H1 (cell line): Measurements from ENCODE around the gene PEX26. TPM values are rescaled to one million over a fixed set of nuclear protein-coding genes. Genes with fewer than 3 reads are reported as not detected.
A peak's percentile ranks its signal among the peaks of the same experiment; 100 is the strongest.

Source experiments
- CTCF ChIA-PET: fragments of 300-600 bp; sonication (Branson Sonifier 250); formaldehyde crosslinking; loops from one replicate; lab custom pipeline; 2021; ENCODE audit not compliant: partially characterized antibody; lab: Charles Lee
- POLR2A ChIA-PET: fragments of 300-600 bp; sonication (Branson Sonifier 250); formaldehyde crosslinking; loops from one replicate; lab custom pipeline; 2021; ENCODE audit warnings: inconsistent platforms; ENCODE audit not compliant: partially characterized antibody; lab: Charles Lee
- DNase-seq, 2 experiments: peaks; one replicate each; pipeline versions ENCODE4 v3.0.0 to v3.0.0-alpha.2; 2010 to 2022; ENCODE audit warnings: low spot score in 2 of 2, low read depth in 1 of 2, mixed read lengths in 1 of 2
- FAIRE-seq: peaks from 2 replicates; lab custom pipeline; 2011; peaks lifted over from hg19 to GRCh38; lab: Jason Lieb, UNC
- H2AFZ ChIP-seq: 2 replicates; pipeline ENCODE4 v1.8.1; 2012; ENCODE audit warnings: low read length, inconsistent platforms
- H2AK5ac ChIP-seq: 2 replicates; pipeline ENCODE4 v1.6.1; 2013; ENCODE audit warnings: low read depth, low read length
- H2BK120ac ChIP-seq: replicated peaks from 2 replicates; pipeline ENCODE3; 2013; ENCODE audit warnings: low read depth, low read length, inconsistent platforms
- H2BK12ac ChIP-seq: 2 replicates; pipeline ENCODE4 v1.6.1; 2013; ENCODE audit warnings: low read depth, low read length
- H2BK15ac ChIP-seq: 2 replicates; pipeline ENCODE4 v1.6.1; 2013; ENCODE audit warnings: low read length
- H2BK20ac ChIP-seq: 2 replicates; pipeline ENCODE4 v1.6.1; 2013; ENCODE audit warnings: low read length
- H2BK5ac ChIP-seq: 2 replicates; pipeline ENCODE4 v1.6.1; 2013; ENCODE audit warnings: low read depth, low read length
- H3K14ac ChIP-seq: 2 replicates; pipeline ENCODE4 v1.6.1; 2013; ENCODE audit warnings: inconsistent platforms; ENCODE audit not compliant: insufficient read length
- H3K18ac ChIP-seq: 2 replicates; pipeline ENCODE4 v1.6.1; 2013; ENCODE audit warnings: low read length; ENCODE audit errors: extremely low read depth
- H3K23ac ChIP-seq: 2 replicates; pipeline ENCODE4 v1.6.1; 2013; ENCODE audit warnings: inconsistent platforms; ENCODE audit not compliant: insufficient read length
- H3K23me2 ChIP-seq: 2 replicates; pipeline ENCODE4 v1.6.1; 2013; ENCODE audit warnings: low read depth, low read length
- H3K27ac ChIP-seq: 2 replicates; pipeline ENCODE4 v1.6.1; 2011; ENCODE audit warnings: low read depth, low read length, inconsistent platforms
- H3K27me3 ChIP-seq, 4 experiments: replicated peaks in 1 of 4; 1 replicate in 1 of 4; 2 replicates in 3 of 4; pipeline versions ENCODE4 v1.6.1 to v1.8.1; 2011 to 2013; ENCODE audit warnings: low read length in 3 of 4, mild to moderate bottlenecking in 3 of 4, inconsistent platforms in 2 of 4, mixed read lengths in 2 of 4, moderate library complexity in 1 of 4; ENCODE audit not compliant: control insufficient read depth in 3 of 4, insufficient read depth in 3 of 4; ENCODE audit errors: extremely low read depth in 1 of 4
- H3K36me3 ChIP-seq, 4 experiments: 2 replicates each; pipeline versions ENCODE4 v1.6.1 to v1.8.1; 2011 to 2013; ENCODE audit warnings: mild to moderate bottlenecking in 4 of 4, low read length in 3 of 4, moderate library complexity in 2 of 4, control low read depth in 1 of 4, inconsistent platforms in 1 of 4; ENCODE audit not compliant: insufficient read depth in 4 of 4, control insufficient read depth in 2 of 4
- H3K4ac ChIP-seq: replicated peaks from 2 replicates; pipeline ENCODE3; 2013; ENCODE audit warnings: low read length, low read depth, mixed read lengths, inconsistent platforms; ENCODE audit not compliant: insufficient read length
- H3K4me1 ChIP-seq, 4 experiments: replicated peaks in 1 of 4; 1 replicate in 1 of 4; 2 replicates in 3 of 4; pipeline versions ENCODE4 v1.6.1 to v1.8.1; 2011 to 2013; ENCODE audit warnings: low read length in 3 of 4, inconsistent platforms in 2 of 4, mixed read lengths in 1 of 4; ENCODE audit not compliant: insufficient read depth in 4 of 4, control insufficient read depth in 3 of 4
- H3K4me2 ChIP-seq, 2 experiments: 2 replicates each; pipeline versions ENCODE4 v1.6.1 to v1.8.1; 2011 to 2013; ENCODE audit warnings: low read depth in 2 of 2, low read length in 2 of 2, control low read depth in 1 of 2, inconsistent platforms in 1 of 2, mild to moderate bottlenecking in 1 of 2; ENCODE audit not compliant: insufficient read depth in 1 of 2
- H3K4me3 ChIP-seq, 4 experiments: fragments of 200-600, 300-600 bp in 1 of 4; sonication (generic), shearing (Covaris generic), sonication (Bioruptor Twin) in 1 of 4; 2 replicates each; pipeline versions ENCODE4 v1.5.1 to v1.8.1; 2011 to 2016; ENCODE audit warnings: low read length in 4 of 4, low read depth in 3 of 4, control low read depth in 2 of 4, inconsistent platforms in 2 of 4, mild to moderate bottlenecking in 2 of 4, mixed read lengths in 1 of 4, moderate library complexity in 1 of 4; ENCODE audit not compliant: insufficient read depth in 2 of 4; ENCODE audit errors: extremely low read depth in 1 of 4
- H3K56ac ChIP-seq: replicated peaks from 2 replicates; pipeline ENCODE3; 2013; ENCODE audit warnings: low read depth, mild to moderate bottlenecking, mixed read lengths, low read length, inconsistent platforms; ENCODE audit not compliant: insufficient read length
- H3K79me1 ChIP-seq: 2 replicates; pipeline ENCODE4 v1.6.1; 2013; ENCODE audit warnings: low read depth, low read length, control low read depth
- H3K79me2 ChIP-seq, 2 experiments: 2 replicates each; pipeline versions ENCODE4 v1.6.1 to v1.8.1; 2012 to 2013; ENCODE audit warnings: low read length in 2 of 2, mild to moderate bottlenecking in 2 of 2, inconsistent platforms in 1 of 2; ENCODE audit not compliant: insufficient read depth in 2 of 2, control insufficient read depth in 1 of 2
- H3K9ac ChIP-seq, 4 experiments: replicated peaks in 1 of 4; 1 replicate in 1 of 4; 2 replicates in 3 of 4; pipeline versions ENCODE4 v1.6.1 to v1.8.1; 2011 to 2013; ENCODE audit warnings: low read depth in 3 of 4, low read length in 3 of 4, control low read depth in 2 of 4, mild to moderate bottlenecking in 2 of 4, moderate library complexity in 2 of 4, inconsistent platforms in 1 of 4; ENCODE audit errors: extremely low read depth in 1 of 4
- H3K9me3 ChIP-seq, 2 experiments: 2 replicates each; pipeline versions ENCODE4 v1.6.1 to v1.8.1; 2012 to 2013; ENCODE audit warnings: mild to moderate bottlenecking in 2 of 2, moderate library complexity in 2 of 2, control low read depth in 1 of 2, inconsistent platforms in 1 of 2, low read depth in 1 of 2, low read length in 1 of 2, mixed read lengths in 1 of 2; ENCODE audit not compliant: insufficient read depth in 2 of 2
- H4K20me1 ChIP-seq, 2 experiments: replicated peaks in 1 of 2; 2 replicates each; pipeline versions ENCODE3 to v1.8.1; 2011 to 2013; ENCODE audit warnings: inconsistent platforms in 2 of 2, low read length in 2 of 2, mild to moderate bottlenecking in 1 of 2; ENCODE audit not compliant: insufficient read depth in 2 of 2, control insufficient read depth in 1 of 2
- H4K5ac ChIP-seq: 2 replicates; pipeline ENCODE4 v1.6.1; 2013; ENCODE audit warnings: low read length, low read depth, mixed read lengths, inconsistent platforms; ENCODE audit not compliant: insufficient read length
- H4K8ac ChIP-seq: 2 replicates; pipeline ENCODE4 v1.8.0; 2013; ENCODE audit warnings: mild to moderate bottlenecking, moderate library complexity, low read length, inconsistent platforms; ENCODE audit not compliant: insufficient read depth; ENCODE audit errors: extremely low read depth
- H4K91ac ChIP-seq: replicated peaks from 2 replicates; pipeline ENCODE3; 2013; ENCODE audit warnings: low read length, mixed read lengths, inconsistent platforms; ENCODE audit not compliant: insufficient read length
- CHD2 ChIP-seq: IDR thresholded peaks from 2 replicates; pipeline ENCODE4 v1.6.1; 2012; ENCODE audit warnings: low read length, improper control_type of control experiment
- E2F6 ChIP-seq: IDR thresholded peaks from 2 replicates; pipeline ENCODE4 v1.6.1; 2012; ENCODE audit warnings: inconsistent platforms
- HDAC2 ChIP-seq, 2 experiments: fragments of 300-600 bp in 1 of 2; sonication (generic) in 1 of 2; IDR thresholded peaks; 2 replicates each; pipeline ENCODE4 v1.6.1; 2011 to 2012; ENCODE audit warnings: low read depth in 2 of 2, low read length in 2 of 2, mild to moderate bottlenecking in 2 of 2, moderate library complexity in 2 of 2, borderline replicate concordance in 1 of 2, inconsistent platforms in 1 of 2
- JUND ChIP-seq: IDR thresholded peaks from 2 replicates; pipeline ENCODE4 v1.6.1; 2011; ENCODE audit warnings: mild to moderate bottlenecking, improper control_type of control experiment, low read length
- POLR2AphosphoS5 ChIP-seq: IDR thresholded peaks from 2 replicates; pipeline ENCODE4 v1.6.1; 2011; ENCODE audit warnings: low read depth, low read length
- RBBP5 ChIP-seq: IDR thresholded peaks from 2 replicates; pipeline ENCODE4 v1.7.1; 2012; ENCODE audit warnings: low read depth, mild to moderate bottlenecking, inconsistent platforms, low read length, moderate library complexity, borderline replicate concordance
- RFX5 ChIP-seq: IDR thresholded peaks from 2 replicates; pipeline ENCODE4 v1.6.1; 2011; ENCODE audit warnings: low read depth, low read length, improper control_type of control experiment, borderline replicate concordance
- RNF2 ChIP-seq: fragments of 200-900, 300-1000 bp; sonication (generic); IDR thresholded peaks from 2 replicates; pipeline ENCODE4 v1.7.1; 2016; ENCODE audit warnings: borderline replicate concordance, low read depth, mild to moderate bottlenecking, antibody characterized with exemption, low read length; ENCODE audit not compliant: poor library complexity, severe bottlenecking; ENCODE audit errors: missing control alignments
- SIN3A ChIP-seq, 2 experiments: IDR thresholded peaks in 1 of 2; conservative IDR thresholded peaks in 1 of 2; 2 replicates each; pipeline ENCODE4 v1.6.1; 2011 to 2012; ENCODE audit warnings: low read length in 2 of 2, improper control_type of control experiment in 1 of 2, low read depth in 1 of 2, mild to moderate bottlenecking in 1 of 2
- TCF12 ChIP-seq: IDR thresholded peaks from 2 replicates; pipeline ENCODE4 v1.6.1; 2011; ENCODE audit warnings: low read depth, mild to moderate bottlenecking, low read length
- ZNF274 ChIP-seq: IDR thresholded peaks from 2 replicates; pipeline ENCODE4 v1.7.0; 2012; ENCODE audit warnings: low read length, borderline replicate concordance; ENCODE audit errors: extremely low read depth
- WGBS, 2 experiments: shearing (Covaris generic) in 1 of 2; methylation state at CpG; one replicate each; pipeline versions ENCODE4 v1.1.6 to v1.1.7; 2013 to 2015; ENCODE audit warnings: low lambda C conversion rate in 2 of 2, mixed read lengths in 2 of 2, inconsistent platforms in 1 of 2, low coverage in 1 of 2, missing lambda C conversion rate in 1 of 2; ENCODE audit not compliant: insufficient replicate concordance in 2 of 2, insufficient coverage in 1 of 2, insufficient read length in 1 of 2; ENCODE audit errors: extremely low coverage in 1 of 2, missing lambda C conversion rate in 1 of 2; 5-methylcytosine and 5-hydroxymethylcytosine counted together
- polyA plus RNA-seq, 7 experiments: library from polyadenylated mRNA; depleted of rRNA in 3 of 7; stranded (reverse) in 5 of 7; unstranded in 2 of 7; fragments of >200 nt in 5 of 7; fragments of 200-250 nt in 2 of 7; gene quantifications; 1 replicate in 5 of 7; 2 replicates in 1 of 7; 4 replicates in 1 of 7; pipeline versions ENCODE4 v1.2.1 to v1.2.3, GENCODE V29; 2011 to 2013; ENCODE audit warnings: missing spikeins in 2 of 7, mixed read lengths in 2 of 7
- total RNA-seq: library from RNA; stranded (reverse); fragmentation: NEBNext Ultra II Directional; extraction: Animal tissue kit (Norgen Biotek cat#: 25700); gene quantifications from 2 replicates; pipeline ENCODE4 v1.2.1, GENCODE V29; 2021

The PEX26 gene
- total and polyA plus RNA-seq, 2 of the 8 experiments (the other 6 are each of a cell fraction or from before 2014, with no cell fraction given) = 33.1 to 49.0 TPM

GRCh38 chr22:18091916-18092526 is 14.2 kb downstream of the PEX26 start:
- no peak for FAIRE-seq
- no peak for TF ChIP-seq E2F6
- no peak for TF ChIP-seq TCF12
- TF ChIP-seq RNF2 = no peak
- TF ChIP-seq SIN3A (conservative IDR thresholded peaks at IDR 0.05 in 1 of 2, IDR thresholded peaks at IDR 0.05 in 1 of 2; ENCODE audit: low read depth in 1 of 2, low read length in 2 of 2) = no peak
- no peak for TF ChIP-seq ZNF274
- no peak for TF ChIP-seq RBBP5
- TF ChIP-seq JUND = no peak
- TF ChIP-seq POLR2AphosphoS5 = no peak
- TF ChIP-seq HDAC2 (IDR thresholded peaks at IDR 0.05; ENCODE audit: borderline replicate concordance in 1 of 2, low read depth in 2 of 2, low read length in 2 of 2) = no peak
- no peak for TF ChIP-seq RFX5
- no peak for TF ChIP-seq CHD2

More at GRCh38 chr22:18091916-18092526, 14.2 kb downstream of the PEX26 start:
- H4K5ac ChIP-seq = no peak overlapping the region
- H3K56ac ChIP-seq = no peak overlapping the region
- 93% methylated on average over 20 of the region's 22 CpGs; no CpG with 5 or more reads in 1 of the 2 experiments for WGBS, 2 experiments
- H4K8ac ChIP-seq = peak overlapping the region; percentile 46; the same call in 1 of the 2 replicates
- H3K23ac ChIP-seq = no peak overlapping the region
- no peaks in the 10 kb centered on the region for H3K23me2 ChIP-seq
- H3K9me3 ChIP-seq = no peaks in the 10 kb centered on the region
- POLR2A ChIA-PET = no interaction called here
- peaks cover 4 to 28% (median 17%) of the 10 kb centered on the region in 4 experiments; a peak in 6 of 8 replicates for H3K36me3 ChIP-seq
- no peak overlapping the region for H3K14ac ChIP-seq
- no peak overlapping the region for H3K27ac ChIP-seq
- H2BK12ac ChIP-seq = no peak overlapping the region
- H2BK15ac ChIP-seq = no peak overlapping the region
- H2BK20ac ChIP-seq = no peak overlapping the region
- H2AK5ac ChIP-seq = no peak overlapping the region
- no peak overlapping the region for H2BK120ac ChIP-seq
- no peaks in the 10 kb centered on the region for H3K79me1 ChIP-seq
- H3K79me2 ChIP-seq = no peaks in the 10 kb centered on the region
- no peak overlapping the region for H4K91ac ChIP-seq
- CTCF ChIA-PET = interaction anchor here (0.6 kb wide), 1 partner anchor 186 kb away, joined by 3 read pairs; no protein-coding TSS in a partner anchor
- no peak for DNase-seq
- H3K4ac ChIP-seq = no peak overlapping the region
- H3K4me3 ChIP-seq = no peak overlapping the region
- H3K18ac ChIP-seq = no peak overlapping the region
- H3K4me1 ChIP-seq = no peaks in the 10 kb centered on the region
- no peak overlapping the region for H3K4me2 ChIP-seq
- peaks cover 0 to 7% of the 10 kb centered on the region in 2 experiments for H4K20me1 ChIP-seq
- no peak overlapping the region for H2AFZ ChIP-seq
- H2BK5ac ChIP-seq = no peak overlapping the region
- no peaks in the 10 kb centered on the region for H3K27me3 ChIP-seq
- no peak overlapping the region for H3K9ac ChIP-seq
